GM19351 (cell line): ENCODE results near the gene NFE2.

ENCODE experiments used
- ATAC-seq: cut with Tn5 transposase; IDR thresholded peaks from one replicate; pipeline ENCODE4 v1.9.1; 2021; ENCODE audit warnings: mild to moderate bottlenecking, moderate library complexity; ENCODE audit not compliant: unreplicated experiment

NFE2 gene

GRCh38 chr12:54253240-54253639, 47.6 kb downstream of the NFE2 start:
- ATAC-seq: no peak

GRCh38 chr12:54251667-54252284, 49.0 kb downstream of the NFE2 start:
- ATAC-seq: no peak

GRCh38 chr12:54249489-54249888, 51.3 kb downstream of the NFE2 start:
- no peak for ATAC-seq

- ATAC-seq: no peak
Observed at GRCh38 chr12:54246011-54246641, 54.7 kb downstream of the NFE2 start.
